MM.1S (cell line): ENCODE results near the gene USP12.

Source experiments
- DNase-seq: peaks from one replicate; pipeline ENCODE4 v3.0.0-alpha.2; 2015
- H2AFZ ChIP-seq: fragments of 300-600 bp; sonication (generic); 2 replicates; pipeline ENCODE4 v1.6.0; 2016; ENCODE audit warnings: antibody characterized with exemption, low read length
- H3F3A ChIP-seq: fragments of 300-600 bp; sonication (generic); 2 replicates; pipeline ENCODE4 v1.6.1; 2016; ENCODE audit warnings: mild to moderate bottlenecking, antibody characterized with exemption, low read length, moderate library complexity, mixed read lengths; ENCODE audit not compliant: insufficient read depth
- H3K27ac ChIP-seq: fragments of 300-600 bp; sonication (generic); 2 replicates; pipeline ENCODE4 v1.5.1; 2016; ENCODE audit warnings: mild to moderate bottlenecking, low read length
- H3K27me3 ChIP-seq: fragments of 300-600 bp; sonication (generic); replicated peaks from 2 replicates; pipeline ENCODE4 v1.6.0; 2016; ENCODE audit warnings: low read length; ENCODE audit not compliant: insufficient read depth
- H3K36me3 ChIP-seq: fragments of 300-600 bp; sonication (generic); replicated peaks from 2 replicates; pipeline ENCODE4 v1.6.1; 2016; ENCODE audit warnings: mild to moderate bottlenecking, low read length, mixed read lengths; ENCODE audit not compliant: insufficient read depth
- H3K4me1 ChIP-seq: fragments of 300-600 bp; sonication (generic); 2 replicates; pipeline ENCODE4 v1.6.1; 2016; ENCODE audit warnings: low read length, mixed read lengths
- H3K4me2 ChIP-seq: fragments of 300-600 bp; sonication (generic); 2 replicates; pipeline ENCODE4 v1.6.0; 2016; ENCODE audit warnings: low read depth, low read length
- H3K4me3 ChIP-seq: fragments of 300-600 bp; sonication (generic); 2 replicates; pipeline ENCODE4 v1.5.1; 2016; ENCODE audit warnings: low read length, mixed read lengths
- H3K79me2 ChIP-seq: fragments of 300-600 bp; sonication (generic); 2 replicates; pipeline ENCODE4 v1.6.1; 2016; ENCODE audit warnings: mixed run types, low read length, mixed read lengths
- H3K9ac ChIP-seq: fragments of 300-600 bp; sonication (generic); 2 replicates; pipeline ENCODE4 v1.6.1; 2016; ENCODE audit warnings: low read length, mixed read lengths
- H3K9me2 ChIP-seq: fragments of 300-600 bp; sonication (generic); replicated peaks from 2 replicates; pipeline ENCODE4 v1.6.1; 2016; ENCODE audit warnings: mild to moderate bottlenecking, low read length, mixed read lengths; ENCODE audit not compliant: insufficient read depth
- H3K9me3 ChIP-seq: fragments of 300-600 bp; sonication (generic); replicated peaks from 2 replicates; pipeline ENCODE4 v1.6.1; 2016; ENCODE audit warnings: mild to moderate bottlenecking, low read length, mixed read lengths; ENCODE audit not compliant: insufficient read depth
- H4K20me1 ChIP-seq: fragments of 300-600 bp; sonication (generic); 2 replicates; pipeline ENCODE4 v1.6.1; 2016; ENCODE audit warnings: mild to moderate bottlenecking, low read length, moderate library complexity, mixed read lengths; ENCODE audit not compliant: insufficient read depth
- CTCF ChIP-seq: fragments of 300-600 bp; sonication (generic); IDR thresholded peaks from 2 replicates; pipeline ENCODE4 v1.5.1; 2016; ENCODE audit warnings: antibody characterized with exemption, low read length, mixed read lengths
- EZH2 ChIP-seq: fragments of 300-600 bp; sonication (generic); optimal IDR thresholded peaks from 2 replicates; pipeline ENCODE3; 2017; ENCODE audit warnings: low read depth, mild to moderate bottlenecking, antibody characterized with exemption, low read length, mixed read lengths
- EZH2phosphoT487 ChIP-seq: fragments of 300-600 bp; sonication (generic); IDR thresholded peaks from 2 replicates; pipeline ENCODE4 v1.6.1; 2018; ENCODE audit warnings: antibody characterized with exemption, low read length

Gene USP12

GRCh38 chr13:27140060-27140459 is 31.6 kb downstream of the USP12 start:
- TF ChIP-seq CTCF (no peak), EZH2phosphoT487 (no peak), EZH2 (no peak)
- H3K27me3 ChIP-seq, result no peaks in the 10 kb centered on the region

GRCh38 chr13:27139565-27139964 is 32.0 kb downstream of the USP12 start:
- Histone ChIP-seq H3K27ac (no peak overlapping the region), H3K9me3 (no peaks in the 10 kb centered on the region), H3K4me3 (no peak overlapping the region), H3F3A (no peaks in the 10 kb centered on the region), H3K4me2 (no peak overlapping the region), H3K9me2 (no peaks in the 10 kb centered on the region), H3K79me2 (peaks cover 6% of the 10 kb centered on the region), H3K27me3 (no peaks in the 10 kb centered on the region), H3K4me1 (no peaks in the 10 kb centered on the region), H3K36me3 (no peaks in the 10 kb centered on the region), H3K9ac (no peak overlapping the region), H2AFZ (no peak overlapping the region), H4K20me1 (no peaks in the 10 kb centered on the region)
- TF ChIP-seq EZH2 (no peak), CTCF (no peak), EZH2phosphoT487 (no peak)
- DNase-seq, result no peak

More at GRCh38 chr13:27140060-27140459, 31.6 kb downstream of the USP12 start:
- Histone ChIP-seq H3K79me2 (peaks cover 6% of the 10 kb centered on the region), H3K4me1 (no peaks in the 10 kb centered on the region), H3K36me3 (no peaks in the 10 kb centered on the region), H3K4me3 (no peak overlapping the region), H3F3A (no peaks in the 10 kb centered on the region), H3K9ac (no peak overlapping the region), H4K20me1 (no peaks in the 10 kb centered on the region), H3K9me2 (no peaks in the 10 kb centered on the region), H2AFZ (no peak overlapping the region), H3K27ac (no peak overlapping the region), H3K9me3 (no peaks in the 10 kb centered on the region), H3K4me2 (no peak overlapping the region)
- no peak for DNase-seq

GRCh38 chr13:27138457-27139093 is 33.0 kb downstream of the USP12 start:
- H3K79me2 ChIP-seq, result peaks cover 6% of the 10 kb centered on the region
- H3F3A ChIP-seq, result no peaks in the 10 kb centered on the region
- DNase-seq, result no peak
- no peaks in the 10 kb centered on the region for H3K36me3 ChIP-seq
- H3K9me2 ChIP-seq, result no peaks in the 10 kb centered on the region
- no peaks in the 10 kb centered on the region for H4K20me1 ChIP-seq
- no peak overlapping the region for H3K4me2 ChIP-seq
- H3K4me1 ChIP-seq, result no peaks in the 10 kb centered on the region
- H3K27me3 ChIP-seq, result no peaks in the 10 kb centered on the region
- no peak overlapping the region for H3K27ac ChIP-seq
- H3K9ac ChIP-seq, result no peak overlapping the region
- no peak for TF ChIP-seq EZH2phosphoT487
- TF ChIP-seq CTCF, result no peak
- no peak for TF ChIP-seq EZH2
- H2AFZ ChIP-seq, result no peak overlapping the region
- no peaks in the 10 kb centered on the region for H3K9me3 ChIP-seq
- H3K4me3 ChIP-seq, result no peak overlapping the region
